GM12878 (cell line): ENCODE results near the gene ZNF827. TPM values are rescaled to one million over a fixed set of nuclear protein-coding genes. Genes with fewer than 3 reads are reported as not detected.

ENCODE experiments used
- BHLHE40 ChIP-seq, 2 experiments: fragments of 450-650 bp in 1 of 2; IDR thresholded peaks; 2 replicates each; pipeline ENCODE4 v1.6.1; 2011 to 2017; ENCODE audit warnings: low read depth in 2 of 2, borderline replicate concordance in 1 of 2, improper control_type of control experiment in 1 of 2, low read length in 1 of 2, mild to moderate bottlenecking in 1 of 2
- CBX5 ChIP-seq: sonication (generic); IDR thresholded peaks from 2 replicates; pipeline ENCODE4 v1.6.1; 2016; ENCODE audit warnings: low read depth, moderate library complexity, mild to moderate bottlenecking, inconsistent platforms
- ETV6 ChIP-seq, 2 experiments: fragments of 450-650 bp in 1 of 2; IDR thresholded peaks in 1 of 2; conservative IDR thresholded peaks in 1 of 2; 2 replicates each; pipeline ENCODE4 v1.6.1; 2014; ENCODE audit warnings: antibody characterized with exemption in 1 of 2, borderline replicate concordance in 1 of 2, low read depth in 1 of 2, mild to moderate bottlenecking in 1 of 2, moderate library complexity in 1 of 2
- NBN ChIP-seq: fragments of 450-650 bp; IDR thresholded peaks from 2 replicates; pipeline ENCODE4 v1.6.1; 2016
- POLR2A ChIP-seq: IDR thresholded peaks from 2 replicates; pipeline ENCODE4 v1.6.1; 2011; ENCODE audit warnings: low read depth, mild to moderate bottlenecking, low read length
- RBBP5 ChIP-seq: fragments of 200-600 bp; sonication (generic); conservative IDR thresholded peaks from 2 replicates; pipeline ENCODE4 v1.6.1; 2016
- SREBF2 ChIP-seq: IDR thresholded peaks from 2 replicates; pipeline ENCODE4 v1.6.1; 2012; ENCODE audit warnings: mild to moderate bottlenecking, low read length
- polyA plus RNA-seq, 11 experiments: library from polyadenylated mRNA; depleted of rRNA in 4 of 11; unstranded in 6 of 11; stranded (reverse) in 5 of 11; fragments of >200 nt; fragmentation: Nextera tagmentation in 4 of 11; fragmentation: Illumina TruSeq in 1 of 11; extraction: Ambion mirVana in 4 of 11; extraction: Trizol in 1 of 11; gene quantifications; 1 replicate in 1 of 11; 2 replicates in 10 of 11; pipeline versions ENCODE4 v1.2.1 to v1.2.3, GENCODE V29; 2011 to 2016; ENCODE audit warnings: inconsistent platforms in 2 of 11, missing spikeins in 2 of 11, low read depth in 1 of 11
- total RNA-seq, 4 experiments: library from RNA; depleted of rRNA in 3 of 4; stranded (reverse); fragments of >200 nt in 3 of 4; fragmentation: Illumina TruSeq in 1 of 4; extraction: Trizol in 1 of 4; gene quantifications; 2 replicates each; pipeline versions ENCODE4 v1.2.1 to v1.2.3, GENCODE V29; 2013 to 2021
- TF ChIP-seq, protein P1 (sequence below): IDR thresholded peaks from 2 replicates; pipeline ENCODE4 v1.6.1; 2012; ENCODE audit warnings: improper control_type of control experiment, low read depth, low read length; ENCODE audit not compliant: insufficient replicate concordance

The ZNF827 gene
- total and polyA plus RNA-seq, 10 of the 15 experiments (the other 5 are each of a cell fraction or from before 2014, with no cell fraction given) = 3.8 to 31.5 (median 13.6) TPM

- TF ChIP-seq ETV6 (conservative IDR thresholded peaks at IDR 0.05 in 1 of 2, IDR thresholded peaks at IDR 0.05 in 1 of 2; ENCODE audit: borderline replicate concordance in 1 of 2, low read depth in 1 of 2) = no peak
- TF ChIP-seq POLR2A = no peak
- TF ChIP-seq, protein P1, sequence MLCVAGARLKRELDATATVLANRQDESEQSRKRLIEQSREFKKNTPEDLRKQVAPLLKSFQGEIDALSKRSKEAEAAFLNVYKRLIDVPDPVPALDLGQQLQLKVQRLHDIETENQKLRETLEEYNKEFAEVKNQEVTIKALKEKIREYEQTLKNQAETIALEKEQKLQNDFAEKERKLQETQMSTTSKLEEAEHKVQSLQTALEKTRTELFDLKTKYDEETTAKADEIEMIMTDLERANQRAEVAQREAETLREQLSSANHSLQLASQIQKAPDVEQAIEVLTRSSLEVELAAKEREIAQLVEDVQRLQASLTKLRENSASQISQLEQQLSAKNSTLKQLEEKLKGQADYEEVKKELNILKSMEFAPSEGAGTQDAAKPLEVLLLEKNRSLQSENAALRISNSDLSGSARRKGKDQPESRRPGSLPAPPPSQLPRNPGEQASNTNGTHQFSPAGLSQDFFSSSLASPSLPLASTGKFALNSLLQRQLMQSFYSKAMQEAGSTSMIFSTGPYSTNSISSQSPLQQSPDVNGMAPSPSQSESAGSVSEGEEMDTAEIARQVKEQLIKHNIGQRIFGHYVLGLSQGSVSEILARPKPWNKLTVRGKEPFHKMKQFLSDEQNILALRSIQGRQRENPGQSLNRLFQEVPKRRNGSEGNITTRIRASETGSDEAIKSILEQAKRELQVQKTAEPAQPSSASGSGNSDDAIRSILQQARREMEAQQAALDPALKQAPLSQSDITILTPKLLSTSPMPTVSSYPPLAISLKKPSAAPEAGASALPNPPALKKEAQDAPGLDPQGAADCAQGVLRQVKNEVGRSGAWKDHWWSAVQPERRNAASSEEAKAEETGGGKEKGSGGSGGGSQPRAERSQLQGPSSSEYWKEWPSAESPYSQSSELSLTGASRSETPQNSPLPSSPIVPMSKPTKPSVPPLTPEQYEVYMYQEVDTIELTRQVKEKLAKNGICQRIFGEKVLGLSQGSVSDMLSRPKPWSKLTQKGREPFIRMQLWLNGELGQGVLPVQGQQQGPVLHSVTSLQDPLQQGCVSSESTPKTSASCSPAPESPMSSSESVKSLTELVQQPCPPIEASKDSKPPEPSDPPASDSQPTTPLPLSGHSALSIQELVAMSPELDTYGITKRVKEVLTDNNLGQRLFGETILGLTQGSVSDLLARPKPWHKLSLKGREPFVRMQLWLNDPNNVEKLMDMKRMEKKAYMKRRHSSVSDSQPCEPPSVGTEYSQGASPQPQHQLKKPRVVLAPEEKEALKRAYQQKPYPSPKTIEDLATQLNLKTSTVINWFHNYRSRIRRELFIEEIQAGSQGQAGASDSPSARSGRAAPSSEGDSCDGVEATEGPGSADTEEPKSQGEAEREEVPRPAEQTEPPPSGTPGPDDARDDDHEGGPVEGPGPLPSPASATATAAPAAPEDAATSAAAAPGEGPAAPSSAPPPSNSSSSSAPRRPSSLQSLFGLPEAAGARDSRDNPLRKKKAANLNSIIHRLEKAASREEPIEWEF = no peak
- TF ChIP-seq CBX5 = no peak
- TF ChIP-seq RBBP5 = no peak
- no peak for TF ChIP-seq BHLHE40 (IDR thresholded peaks at IDR 0.05; ENCODE audit: borderline replicate concordance in 1 of 2, low read depth in 2 of 2, low read length in 1 of 2)
- no peak for TF ChIP-seq SREBF2
- TF ChIP-seq NBN = no peak
- TF ChIP-seq, all 136 proteins: peak for 0
Measured at GRCh38 chr4:145895056-145895455, 43.6 kb downstream of the ZNF827 start (continued).
